Measurements from ENCODE around the gene MED12.

Gene MED12

DNA sequence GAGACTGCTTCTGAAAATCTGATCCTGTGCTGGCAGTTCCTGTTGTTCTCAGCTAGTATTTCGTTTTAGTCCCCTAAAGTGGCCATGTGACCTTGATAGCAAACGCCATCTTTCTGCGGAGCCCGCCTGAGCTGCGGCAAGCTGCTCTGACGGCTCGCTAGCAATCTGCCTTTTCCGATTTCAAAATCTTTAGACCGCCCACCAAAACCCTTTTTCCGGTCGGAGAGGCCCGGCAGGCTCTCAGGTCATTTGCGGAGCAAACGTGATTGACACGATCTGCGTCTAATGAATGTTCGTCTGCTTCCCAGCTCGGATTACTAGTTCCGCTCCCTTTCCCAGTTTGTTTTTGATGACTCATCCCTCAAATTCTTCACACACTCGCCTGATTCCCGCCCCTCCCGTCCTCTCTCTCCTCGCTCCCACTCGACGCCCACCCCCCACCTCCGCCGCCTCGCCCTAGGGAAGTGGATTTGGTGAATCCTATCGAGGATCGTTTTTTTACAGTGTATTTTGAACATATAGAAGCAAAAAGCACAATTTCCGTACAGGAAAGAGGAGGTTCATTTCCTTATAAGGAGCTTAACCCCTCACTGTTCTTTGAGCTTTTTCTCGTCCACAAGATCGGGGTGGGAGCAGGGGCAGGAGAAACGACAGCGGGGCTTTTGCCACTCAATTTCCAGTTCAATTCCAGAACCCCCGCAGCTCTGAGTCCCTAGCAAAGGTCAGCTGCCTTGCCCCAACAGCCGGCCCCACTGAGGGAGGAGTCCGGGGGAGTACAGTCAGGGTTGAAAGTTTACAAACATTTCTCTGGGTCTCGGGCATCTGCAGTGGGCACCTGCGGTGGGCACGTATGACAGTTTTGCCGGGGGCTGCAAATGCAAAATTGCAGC, 63.8 kb downstream of the MED12 start:
- peak overlapping the region; percentile 81 for H3K27ac ChIP-seq
- TF ChIP-seq, protein P1, sequence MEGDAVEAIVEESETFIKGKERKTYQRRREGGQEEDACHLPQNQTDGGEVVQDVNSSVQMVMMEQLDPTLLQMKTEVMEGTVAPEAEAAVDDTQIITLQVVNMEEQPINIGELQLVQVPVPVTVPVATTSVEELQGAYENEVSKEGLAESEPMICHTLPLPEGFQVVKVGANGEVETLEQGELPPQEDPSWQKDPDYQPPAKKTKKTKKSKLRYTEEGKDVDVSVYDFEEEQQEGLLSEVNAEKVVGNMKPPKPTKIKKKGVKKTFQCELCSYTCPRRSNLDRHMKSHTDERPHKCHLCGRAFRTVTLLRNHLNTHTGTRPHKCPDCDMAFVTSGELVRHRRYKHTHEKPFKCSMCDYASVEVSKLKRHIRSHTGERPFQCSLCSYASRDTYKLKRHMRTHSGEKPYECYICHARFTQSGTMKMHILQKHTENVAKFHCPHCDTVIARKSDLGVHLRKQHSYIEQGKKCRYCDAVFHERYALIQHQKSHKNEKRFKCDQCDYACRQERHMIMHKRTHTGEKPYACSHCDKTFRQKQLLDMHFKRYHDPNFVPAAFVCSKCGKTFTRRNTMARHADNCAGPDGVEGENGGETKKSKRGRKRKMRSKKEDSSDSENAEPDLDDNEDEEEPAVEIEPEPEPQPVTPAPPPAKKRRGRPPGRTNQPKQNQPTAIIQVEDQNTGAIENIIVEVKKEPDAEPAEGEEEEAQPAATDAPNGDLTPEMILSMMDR (conservative IDR thresholded peaks at IDR 0.05), result no peak

DNA sequence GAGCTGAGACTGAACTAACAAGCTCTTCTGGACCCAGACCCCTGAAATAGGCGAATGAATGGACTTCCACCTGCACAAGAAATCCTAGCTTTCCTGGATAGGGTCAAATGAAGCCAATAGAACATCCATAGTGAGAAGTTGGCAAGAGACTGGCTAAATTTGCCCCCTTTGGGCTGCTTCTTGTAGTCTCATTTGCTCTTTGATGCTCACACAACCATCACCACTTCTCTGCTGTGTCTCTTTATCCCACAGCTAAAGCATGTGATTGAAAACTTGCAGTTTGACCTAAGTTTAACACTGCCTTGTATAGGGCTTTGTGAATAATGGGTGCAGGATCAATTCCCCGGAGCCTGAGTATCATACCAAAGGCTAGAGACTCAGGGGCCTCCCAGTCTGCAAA, 64.5 kb downstream of the MED12 start:
- peak overlapping the region; percentile 81 for H3K27ac ChIP-seq

GRCh38 chrX:71183341-71183740, 64.9 kb downstream of the MED12 start:
- TF ChIP-seq, protein P1 (conservative IDR thresholded peaks at IDR 0.05), result no peak
- H3K27ac ChIP-seq, result peak overlapping the region; percentile 81

More for the DNA sequence above, 64.5 kb downstream of the MED12 start:
- TF ChIP-seq, protein P1 (conservative IDR thresholded peaks at IDR 0.05), result no peak

- TF ChIP-seq, protein P1 (conservative IDR thresholded peaks at IDR 0.05), result no peak
- peak overlapping the region; percentile 81 for H3K27ac ChIP-seq
These were observed 65.7 kb downstream of the MED12 start for GRCh38 chrX:71184092-71184491.

GRCh38 chrX:71184803-71185495, 66.6 kb downstream of the MED12 start:
- H3K27ac ChIP-seq, result peak overlapping the region; percentile 81
- TF ChIP-seq, protein P1 (conservative IDR thresholded peaks at IDR 0.05), result 0 out of 2 replicates have a peak, but pooled peaks have one; percentile 14

DNA sequence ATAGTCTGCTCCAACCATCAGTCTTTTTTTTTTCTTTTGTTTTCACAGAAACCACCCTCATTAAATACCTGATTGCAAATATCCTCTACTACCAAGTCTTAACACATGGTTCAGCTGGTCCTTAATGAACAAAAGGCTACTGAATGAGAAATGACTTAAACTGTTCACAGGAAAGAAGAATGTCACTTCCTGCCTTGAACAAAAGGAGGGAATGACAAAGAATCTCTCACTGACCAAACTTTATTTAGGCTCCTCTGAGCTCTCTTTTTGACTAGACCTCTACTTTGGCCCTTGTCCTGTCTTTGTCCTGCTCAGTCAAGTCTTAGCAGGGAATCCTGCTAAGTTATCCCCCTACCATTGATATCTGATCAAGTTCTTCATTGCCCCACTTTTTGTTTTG, 72.9 kb downstream of the MED12 start:
- TF ChIP-seq, protein P1 (conservative IDR thresholded peaks at IDR 0.05), result no peak
- no peak overlapping the region for H3K27ac ChIP-seq

Measured in VCaP (cell line).